GM19240 (cell line): Measurements from ENCODE around the gene EMILIN2.

Experiments
- DNase-seq: peaks from one replicate; pipeline ENCODE4 v3.0.0; 2011; ENCODE audit warnings: low spot score; ENCODE audit not compliant: insufficient read length

Gene EMILIN2

GRCh38 chr18:2952605-2953004 is 105.8 kb downstream of the EMILIN2 start:
- no peak for DNase-seq

GRCh38 chr18:2953935-2954653 is 107.3 kb downstream of the EMILIN2 start:
- no peak for DNase-seq

GRCh38 chr18:2954869-2955645 is 108.3 kb downstream of the EMILIN2 start:
- DNase-seq: no peak

- DNase-seq: no peak
Measured at GRCh38 chr18:2956056-2956455, 109.2 kb downstream of the EMILIN2 start.

GRCh38 chr18:2958819-2959298 is 112.1 kb downstream of the EMILIN2 start:
- DNase-seq: no peak

GRCh38 chr18:2959341-2959740 is 112.5 kb downstream of the EMILIN2 start:
- no peak for DNase-seq

- DNase-seq: no peak
Measured at GRCh38 chr18:2960983-2961696, 114.3 kb downstream of the EMILIN2 start.

- no peak for DNase-seq
Measured at GRCh38 chr18:2961821-2962220, 115.0 kb downstream of the EMILIN2 start.

GRCh38 chr18:2963048-2963447 is 116.2 kb downstream of the EMILIN2 start:
- DNase-seq: no peak

GRCh38 chr18:2964361-2965010 is 117.7 kb downstream of the EMILIN2 start:
- DNase-seq: no peak
